HG03196 (cell line): Measurements from ENCODE around the gene FAM13A.
A peak's percentile ranks its signal among the peaks of the same experiment; 100 is the strongest.

ENCODE experiments used
- ATAC-seq: cut with Tn5 transposase; IDR thresholded peaks from one replicate; pipeline ENCODE4 v1.9.1; 2021; ENCODE audit not compliant: unreplicated experiment

Gene FAM13A

GRCh38 chr4:88817740-88818139, 239.2 kb downstream of the FAM13A start:
- ATAC-seq, result no peak

GRCh38 chr4:88816360-88816759, 240.6 kb downstream of the FAM13A start:
- no peak for ATAC-seq

DNA sequence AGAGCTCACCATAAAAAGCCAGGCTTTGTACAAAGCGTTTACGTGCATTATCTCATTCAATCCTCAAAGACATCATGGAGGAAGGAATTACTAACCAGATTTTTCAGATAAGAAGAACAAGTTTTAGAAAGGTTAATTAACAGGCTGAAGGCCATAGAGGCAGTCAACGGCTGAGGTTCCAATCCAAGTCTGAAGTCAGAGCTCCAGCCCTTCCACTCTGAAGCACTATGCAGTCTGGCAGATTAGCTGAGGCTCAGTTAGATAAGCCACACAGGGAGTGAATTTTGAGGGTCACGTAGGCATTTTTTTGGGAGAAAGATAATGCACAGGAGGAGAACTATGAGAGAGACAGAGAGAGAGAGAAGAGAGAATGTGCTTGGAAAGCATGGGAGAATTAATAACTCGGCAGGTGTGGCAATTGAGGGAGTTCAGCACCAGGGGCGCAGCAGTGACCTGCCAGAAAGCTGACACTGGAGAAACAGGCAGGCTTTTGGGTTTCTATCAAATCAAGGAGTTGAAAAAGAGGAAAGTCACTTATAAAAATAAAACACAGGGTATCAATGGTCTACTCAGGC, 242.9 kb downstream of the FAM13A start:
- ATAC-seq, result no peak

- ATAC-seq, result no peak
These were observed 244.0 kb downstream of the FAM13A start for GRCh38 chr4:88813013-88813412.

DNA sequence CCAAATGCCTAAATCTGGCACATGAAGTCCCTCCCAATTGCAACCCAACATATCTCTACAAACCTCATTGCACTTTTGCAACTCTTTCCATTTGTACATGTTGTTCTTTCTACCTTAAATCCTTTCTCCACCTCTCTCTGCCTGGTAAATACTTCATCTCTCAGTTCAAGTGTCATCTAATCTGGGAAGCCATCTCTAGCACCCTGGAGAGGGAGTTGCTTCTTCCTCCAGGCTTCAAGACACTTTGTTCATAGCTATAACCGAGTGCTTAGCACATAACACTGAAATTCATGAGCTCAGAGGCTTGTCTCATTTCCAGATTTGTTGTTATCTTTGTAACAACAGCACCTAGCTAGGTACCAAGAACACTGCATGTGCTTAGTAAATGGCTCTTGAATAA, 244.6 kb downstream of the FAM13A start:
- no peak for ATAC-seq

- ATAC-seq, result no peak
These were observed 245.1 kb downstream of the FAM13A start for GRCh38 chr4:88811904-88812303.

GRCh38 chr4:88810325-88810724, 246.7 kb downstream of the FAM13A start:
- ATAC-seq, result no peak

- ATAC-seq, result no peak
These were observed 247.3 kb downstream of the FAM13A start for GRCh38 chr4:88809576-88810219.

DNA sequence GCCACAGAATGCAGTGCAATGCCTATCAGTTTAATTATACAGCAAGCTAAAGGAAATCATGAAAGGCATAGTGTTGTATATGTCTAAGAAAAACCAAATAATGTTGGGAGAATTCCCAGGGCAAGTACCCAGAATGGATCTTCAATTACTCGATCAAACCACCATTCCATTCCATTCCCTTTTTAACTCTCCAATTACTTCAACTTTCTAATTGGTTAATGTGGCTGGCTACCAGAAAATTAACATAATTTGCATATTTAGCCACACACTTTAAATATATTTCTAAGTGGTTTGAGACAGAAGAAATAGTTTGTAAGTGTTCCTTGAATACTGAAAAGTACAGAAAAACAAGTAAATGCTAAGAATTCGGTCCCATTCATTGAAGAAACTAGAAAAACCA, 247.9 kb downstream of the FAM13A start:
- no peak for ATAC-seq

- ATAC-seq, result no peak
These were observed 249.5 kb downstream of the FAM13A start for GRCh38 chr4:88807499-88807898.

DNA sequence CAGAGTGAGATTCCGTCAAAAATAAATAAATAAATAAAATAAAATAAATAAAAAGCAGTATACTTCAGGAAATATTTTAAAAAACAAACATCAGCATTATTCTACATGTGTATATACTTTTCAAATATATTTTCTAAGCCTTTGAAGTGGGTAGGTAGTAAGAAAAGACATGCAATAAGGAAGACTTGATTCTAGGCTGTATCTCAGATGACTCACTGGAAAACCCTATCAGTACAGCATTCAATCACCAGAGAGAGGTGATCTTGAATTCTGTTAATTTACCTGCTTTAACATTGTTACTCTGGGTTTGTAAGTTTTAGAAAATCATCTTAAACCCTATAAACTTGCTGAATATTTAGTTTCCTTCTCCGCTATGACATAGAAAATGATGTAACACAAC, 252.8 kb downstream of the FAM13A start:
- no peak for ATAC-seq

DNA sequence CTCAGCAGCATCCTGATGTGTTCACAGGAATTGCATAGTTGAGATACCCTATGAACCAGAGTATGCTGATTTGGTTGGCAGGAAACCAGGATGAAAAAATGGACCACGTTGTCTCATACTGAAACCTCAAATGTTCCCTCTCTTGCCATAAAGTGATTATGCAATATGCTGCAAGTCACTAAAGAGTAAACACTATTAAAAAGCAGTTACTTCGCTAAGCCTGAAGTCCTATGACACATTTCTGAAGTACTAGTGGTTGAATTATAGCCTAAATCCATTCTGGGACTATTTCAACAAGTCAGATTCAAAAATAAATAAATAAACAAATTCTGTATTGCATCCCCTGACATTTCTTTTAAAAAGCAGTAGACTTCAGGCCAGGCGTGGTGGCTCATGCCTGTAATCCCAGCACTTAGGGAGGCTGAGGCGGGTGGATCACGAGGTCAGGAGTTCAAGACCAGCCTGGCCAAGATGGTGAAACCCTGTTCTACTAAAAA, 253.3 kb downstream of the FAM13A start:
- peak; percentile 75 for ATAC-seq

- ATAC-seq, result no peak
These were observed 254.2 kb downstream of the FAM13A start for GRCh38 chr4:88802585-88803286.

DNA sequence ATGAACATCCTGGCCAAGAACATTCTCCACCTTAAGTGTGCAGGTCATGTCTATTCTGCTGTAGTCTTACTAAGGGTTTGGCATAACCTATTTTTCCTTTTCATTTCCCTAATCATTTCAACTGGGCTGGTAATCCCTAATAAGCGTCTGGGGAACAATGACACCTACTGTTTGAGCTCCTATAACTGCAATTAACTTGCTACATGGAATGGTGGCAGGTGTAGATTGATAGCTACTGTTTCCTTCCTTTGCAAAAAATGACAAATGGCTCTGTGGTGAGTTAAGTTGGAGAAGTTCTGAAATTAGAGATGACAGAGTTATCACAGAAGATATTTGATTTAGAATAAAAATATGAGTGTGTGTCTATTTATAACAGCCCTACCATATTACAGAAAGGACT, 254.8 kb downstream of the FAM13A start:
- no peak for ATAC-seq

DNA sequence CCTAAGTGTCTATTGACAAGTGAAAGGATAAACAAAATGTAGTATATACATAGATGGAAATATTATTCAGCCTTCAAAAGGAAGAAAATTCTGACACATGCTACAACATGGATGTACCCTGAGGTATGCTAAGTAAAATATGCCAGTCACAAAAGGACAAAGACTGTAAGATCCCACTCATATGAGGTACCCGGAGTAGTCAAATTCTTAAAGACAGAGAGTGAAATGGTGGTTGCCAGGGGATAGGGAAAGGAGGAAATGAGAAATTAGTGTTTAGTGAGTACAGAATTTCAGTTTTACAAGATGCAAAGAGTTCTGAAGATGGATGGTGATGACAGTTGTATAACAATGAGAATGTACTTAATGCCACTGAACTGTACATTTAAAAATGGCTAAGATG, 257.1 kb downstream of the FAM13A start:
- no peak for ATAC-seq

DNA sequence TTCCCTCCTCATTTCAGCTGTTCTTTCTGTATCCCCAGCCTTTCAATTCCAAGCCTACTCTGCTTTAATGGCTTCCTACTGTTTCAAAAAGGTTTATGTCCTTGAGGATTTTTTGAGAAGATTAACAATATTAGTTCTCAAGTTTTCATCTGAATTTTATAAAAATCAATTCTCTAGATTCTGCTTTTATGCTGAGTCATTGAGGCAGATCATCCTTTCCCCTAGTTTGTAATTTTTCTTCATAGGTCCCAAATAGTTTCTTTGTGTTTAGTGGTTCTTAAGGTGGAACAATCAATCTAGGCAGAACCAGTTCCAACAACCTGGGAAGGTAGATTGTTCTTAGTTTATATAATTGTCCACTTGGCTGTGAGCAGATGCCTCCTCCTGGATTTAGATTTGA, 259.3 kb downstream of the FAM13A start:
- no peak for ATAC-seq

- ATAC-seq, result no peak
These were observed 260.4 kb downstream of the FAM13A start for GRCh38 chr4:88796545-88796944.

DNA sequence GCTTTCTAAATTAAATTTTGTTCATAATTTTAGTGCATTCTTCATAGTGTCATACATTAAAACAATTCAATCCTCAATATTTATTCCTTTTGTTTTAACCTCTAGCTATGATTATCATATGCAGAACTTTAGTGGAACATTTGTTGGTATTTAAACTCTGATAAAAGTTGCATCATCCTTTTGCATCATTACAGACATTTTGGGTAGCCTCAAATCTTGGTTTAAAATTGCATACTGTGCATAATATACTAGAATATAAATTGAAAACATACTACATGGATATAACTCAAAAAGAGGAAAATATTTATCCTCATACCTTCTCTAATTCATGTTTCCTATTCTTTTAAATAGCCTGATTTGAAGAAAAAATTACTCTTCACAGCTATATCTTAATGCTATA, 262.0 kb downstream of the FAM13A start:
- no peak for ATAC-seq

- ATAC-seq, result no peak
These were observed 262.8 kb downstream of the FAM13A start for GRCh38 chr4:88794087-88794690.

DNA sequence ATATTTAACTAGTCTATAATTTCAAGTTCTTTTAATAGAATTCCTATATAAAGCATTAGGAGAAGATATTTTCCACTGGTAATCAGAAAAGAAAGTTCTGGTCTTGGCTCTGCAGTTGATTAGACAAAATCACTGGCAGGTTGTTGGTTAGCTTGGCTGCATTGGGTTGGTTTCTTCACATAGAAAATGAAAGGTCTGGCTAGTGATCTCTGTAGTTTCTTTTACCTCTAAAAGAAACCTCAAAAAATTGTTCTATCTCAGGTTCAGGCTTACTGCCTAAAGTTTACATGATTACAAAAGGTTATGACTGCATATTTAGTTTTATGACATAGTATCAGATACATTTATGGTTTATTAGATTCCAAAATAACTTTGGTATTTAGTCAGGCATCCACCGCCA, 263.5 kb downstream of the FAM13A start:
- peak; percentile 62 for ATAC-seq

DNA sequence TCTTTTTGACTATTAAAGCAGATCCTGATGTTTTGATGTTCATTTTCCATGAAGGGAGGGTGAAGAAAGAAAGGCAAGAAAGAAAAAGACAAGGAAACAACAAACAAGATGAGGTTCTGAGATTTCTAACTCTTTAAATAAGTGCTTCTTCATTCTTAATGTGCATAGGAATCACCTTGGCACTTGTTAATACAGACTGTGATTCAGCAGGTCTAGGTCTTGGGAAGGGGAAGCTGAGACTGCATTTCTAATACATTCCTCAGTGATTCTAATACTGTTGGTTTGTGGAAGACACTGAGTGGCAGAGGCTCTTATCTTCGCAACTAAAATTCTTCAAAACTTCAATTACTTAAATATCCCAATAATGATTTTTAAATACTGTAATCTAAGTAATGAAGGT, 264.2 kb downstream of the FAM13A start:
- ATAC-seq, result no peak

GRCh38 chr4:88792268-88792781, 264.7 kb downstream of the FAM13A start:
- ATAC-seq, result peak; percentile 81
